H1 (cell line): ENCODE measurements around the gene MTFP1.

Experiments used
- BRCA1 ChIP-seq: IDR thresholded peaks from 2 replicates; pipeline ENCODE4 v1.6.1; 2012; ENCODE audit warnings: low read depth, low read length, improper control_type of control experiment
- CTBP2 ChIP-seq: IDR thresholded peaks from 2 replicates; pipeline ENCODE4 v1.7.0; 2011; ENCODE audit warnings: borderline replicate concordance, mild to moderate bottlenecking, moderate library complexity, mixed read lengths, low read length; ENCODE audit not compliant: insufficient read depth, insufficient read length
- CTCF ChIP-seq, 3 experiments: IDR thresholded peaks; 1 replicate in 2 of 3; 2 replicates in 1 of 3; pipeline versions ENCODE4 v1.5.1 to v1.6.1; 2011; ENCODE audit warnings: low read length in 3 of 3, mild to moderate bottlenecking in 3 of 3, inconsistent platforms in 2 of 3, low read depth in 1 of 3, moderate library complexity in 1 of 3; ENCODE audit not compliant: insufficient read depth in 1 of 3; ENCODE audit errors: control extremely low read depth in 1 of 3
- EP300 ChIP-seq, 2 experiments: IDR thresholded peaks; 1 replicate in 1 of 2; 2 replicates in 1 of 2; pipeline ENCODE4 v1.6.1; 2011 to 2012; ENCODE audit warnings: low read depth in 2 of 2, low read length in 2 of 2, mild to moderate bottlenecking in 2 of 2, borderline replicate concordance in 1 of 2, inconsistent platforms in 1 of 2, moderate library complexity in 1 of 2
- EZH2 ChIP-seq: fragments of 200-600 bp; sonication (generic); IDR thresholded peaks from 2 replicates; pipeline ENCODE4 v1.7.1; 2012; ENCODE audit warnings: low read depth, mild to moderate bottlenecking, moderate library complexity, low read length, inconsistent platforms; ENCODE audit not compliant: severe bottlenecking
- GABPA ChIP-seq: IDR thresholded peaks from 2 replicates; pipeline ENCODE4 v1.6.1; 2011; ENCODE audit warnings: mild to moderate bottlenecking, low read length, moderate library complexity, borderline replicate concordance; ENCODE audit not compliant: insufficient read depth
- KDM5A ChIP-seq: fragments of 200-600 bp; IDR thresholded peaks from 2 replicates; pipeline ENCODE4 v1.7.1; 2012; ENCODE audit warnings: mild to moderate bottlenecking, low read length, inconsistent platforms, mixed read lengths
- MAFK ChIP-seq: IDR thresholded peaks from 2 replicates; pipeline ENCODE4 v1.6.1; 2012; ENCODE audit warnings: low read depth, mild to moderate bottlenecking, improper control_type of control experiment, low read length
- MAX ChIP-seq: IDR thresholded peaks from 2 replicates; pipeline ENCODE4 v1.6.1; 2012; ENCODE audit warnings: inconsistent platforms
- POLR2A ChIP-seq, 2 experiments: IDR thresholded peaks; 1 replicate in 1 of 2; 2 replicates in 1 of 2; pipeline ENCODE4 v1.6.1; 2011; ENCODE audit warnings: low read depth in 2 of 2, low read length in 2 of 2, mild to moderate bottlenecking in 2 of 2; ENCODE audit errors: control extremely low read depth in 1 of 2
- RXRA ChIP-seq: IDR thresholded peaks from 2 replicates; pipeline ENCODE4 v1.6.1; 2011; ENCODE audit warnings: low read depth, mild to moderate bottlenecking, low read length, moderate library complexity; ENCODE audit not compliant: insufficient read depth
- SIN3A ChIP-seq, 2 experiments: IDR thresholded peaks in 1 of 2; conservative IDR thresholded peaks in 1 of 2; 2 replicates each; pipeline ENCODE4 v1.6.1; 2011 to 2012; ENCODE audit warnings: low read length in 2 of 2, improper control_type of control experiment in 1 of 2, low read depth in 1 of 2, mild to moderate bottlenecking in 1 of 2
- SUZ12 ChIP-seq: fragments of 200-600 bp; sonication (generic); IDR thresholded peaks from 2 replicates; pipeline ENCODE4 v1.6.1; 2012; ENCODE audit warnings: mild to moderate bottlenecking, inconsistent platforms, low read length, moderate library complexity, mixed read lengths

GRCh38 chr22:30439226-30439625 lies 13.7 kb downstream of the MTFP1 start:
- TF ChIP-seq CTCF (IDR thresholded peaks at IDR 0.05; ENCODE audit: control extremely low read depth in 1 of 3, insufficient read depth in 1 of 3, low read depth in 1 of 3, low read length in 3 of 3): no peak
- no peak for TF ChIP-seq SIN3A (conservative IDR thresholded peaks at IDR 0.05 in 1 of 2, IDR thresholded peaks at IDR 0.05 in 1 of 2; ENCODE audit: low read depth in 1 of 2, low read length in 2 of 2)
- no peak for TF ChIP-seq POLR2A (IDR thresholded peaks at IDR 0.05; ENCODE audit: control extremely low read depth in 1 of 2, low read depth in 2 of 2, low read length in 2 of 2)
- TF ChIP-seq KDM5A: no peak
- TF ChIP-seq SUZ12: no peak
- TF ChIP-seq MAX: no peak
- TF ChIP-seq RXRA: no peak
- TF ChIP-seq MAFK: no peak
- TF ChIP-seq EZH2: no peak
- no peak for TF ChIP-seq BRCA1
- TF ChIP-seq GABPA: no peak
- no peak for TF ChIP-seq CTBP2
- TF ChIP-seq EP300 (IDR thresholded peaks at IDR 0.05; ENCODE audit: borderline replicate concordance in 1 of 2, low read depth in 2 of 2, low read length in 2 of 2): no peak
